Renal pelvis (tissue), 4 donors: ENCODE measurements around the gene GPC4. TPM values are rescaled to one million over a fixed set of nuclear protein-coding genes. Genes with fewer than 3 reads are reported as not detected.
"Not testable (repeated sequence)": the region's sequence is repeated elsewhere in the genome, so short reads cannot be mapped to it uniquely, and the experiment has no call there.

ENCODE experiments used
- DNase-seq: peaks from one replicate; pipeline ENCODE4 v3.0.0-alpha.2; 2013
- polyA plus RNA-seq, 3 donors: library from polyadenylated mRNA; unstranded; fragments of 120-200 nt; gene quantifications; one replicate each; pipeline ENCODE4 v1.2.1, GENCODE V29; 2013; ENCODE audit not compliant: insufficient read length in 3 of 3

Gene GPC4
- polyA plus RNA-seq, 3 donors, result 16.5 to 21.5 (median 19.6) TPM

DNA sequence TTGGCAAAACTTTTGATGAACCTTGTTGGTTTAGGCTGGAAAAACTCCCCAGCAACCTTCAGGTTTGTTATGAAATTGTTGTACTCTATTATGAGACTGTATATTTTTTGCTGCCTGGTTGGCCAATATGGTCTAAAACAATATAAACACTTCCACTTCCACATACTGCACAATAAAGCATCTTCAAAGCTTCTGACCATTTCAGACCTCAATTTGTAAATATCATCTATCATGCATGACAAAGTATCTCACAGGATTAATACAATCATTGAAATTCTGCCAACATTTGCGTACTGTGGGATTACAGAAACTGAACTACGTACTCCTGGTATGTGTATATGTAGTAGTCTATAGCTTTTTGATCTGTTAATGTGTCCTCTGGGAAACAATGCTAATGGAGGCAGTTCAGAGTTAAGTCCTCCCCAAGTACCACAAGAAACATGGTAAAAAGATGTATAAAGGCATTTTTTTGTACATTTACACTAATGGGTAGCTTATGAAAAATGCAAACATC lies 40.4 kb downstream of the GPC4 start:
- DNase-seq, result no peak

- no peak for DNase-seq
Measured at GRCh38 chrX:133373386-133374079, 41.8 kb downstream of the GPC4 start.

DNA sequence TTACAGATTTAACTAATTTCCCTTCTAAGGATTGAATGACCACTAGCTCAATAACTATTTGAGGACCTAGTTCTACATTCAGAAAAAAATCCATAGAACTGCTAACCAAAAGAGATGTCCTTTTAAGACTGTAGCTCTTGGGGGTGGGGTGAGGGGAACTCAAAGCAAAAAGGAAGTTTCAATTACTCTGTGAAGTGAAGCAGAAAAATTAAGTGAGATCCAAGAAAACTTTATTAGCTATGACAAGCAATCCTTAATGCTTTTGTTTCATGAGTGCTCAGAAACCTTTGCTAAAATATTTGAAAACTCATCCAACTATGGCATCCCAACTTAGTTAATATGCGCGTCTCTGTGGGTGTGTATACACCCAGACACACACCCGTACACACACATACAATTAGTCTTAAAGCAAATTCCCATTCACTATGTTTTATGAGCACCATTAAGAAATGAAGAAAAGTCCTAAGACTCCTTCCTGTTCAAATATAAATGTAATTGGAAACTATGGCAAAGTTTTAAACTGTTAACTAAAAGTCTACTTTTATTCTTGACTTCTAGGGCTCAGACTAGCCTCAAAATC lies 44.5 kb downstream of the GPC4 start:
- no peak for DNase-seq

DNA sequence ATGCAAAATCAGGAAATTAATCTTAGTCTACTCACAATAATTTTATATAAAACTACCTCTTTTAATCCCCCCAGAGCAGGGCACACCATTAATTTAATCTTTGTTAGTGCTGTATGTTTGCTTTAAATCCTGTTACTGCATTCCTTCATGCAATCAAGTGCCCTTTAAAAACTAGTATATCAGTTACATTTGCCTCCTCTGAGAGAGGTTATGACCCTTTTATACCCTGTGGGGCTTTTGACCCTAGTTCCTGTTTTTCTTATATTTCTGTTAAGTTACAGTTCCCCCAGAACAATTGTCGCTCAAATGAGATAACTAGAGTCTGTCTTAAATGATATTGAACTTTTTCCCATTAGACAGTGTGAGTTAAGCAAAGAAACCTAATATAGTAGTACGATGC lies 46.2 kb downstream of the GPC4 start:
- no peak for DNase-seq

DNA sequence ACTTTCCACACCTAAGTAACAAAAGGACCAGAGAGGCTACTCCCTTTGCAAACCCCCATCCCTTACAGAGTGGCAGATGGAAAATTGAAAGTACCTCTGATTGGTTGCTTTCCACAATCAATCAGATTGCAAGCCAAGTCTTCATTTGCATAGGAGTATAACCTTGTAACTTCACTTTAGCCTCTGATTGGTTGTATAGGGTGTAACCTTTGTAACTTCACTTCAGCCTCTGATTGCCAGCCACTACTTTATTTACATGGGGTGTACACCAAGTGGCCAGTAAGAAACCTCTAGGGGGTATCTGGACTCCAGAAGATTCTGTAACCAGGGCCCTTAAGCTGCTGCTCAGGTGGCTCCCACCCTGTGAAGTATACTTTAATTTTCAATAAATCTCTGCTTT lies 48.6 kb downstream of the GPC4 start:
- no peak for DNase-seq

DNA sequence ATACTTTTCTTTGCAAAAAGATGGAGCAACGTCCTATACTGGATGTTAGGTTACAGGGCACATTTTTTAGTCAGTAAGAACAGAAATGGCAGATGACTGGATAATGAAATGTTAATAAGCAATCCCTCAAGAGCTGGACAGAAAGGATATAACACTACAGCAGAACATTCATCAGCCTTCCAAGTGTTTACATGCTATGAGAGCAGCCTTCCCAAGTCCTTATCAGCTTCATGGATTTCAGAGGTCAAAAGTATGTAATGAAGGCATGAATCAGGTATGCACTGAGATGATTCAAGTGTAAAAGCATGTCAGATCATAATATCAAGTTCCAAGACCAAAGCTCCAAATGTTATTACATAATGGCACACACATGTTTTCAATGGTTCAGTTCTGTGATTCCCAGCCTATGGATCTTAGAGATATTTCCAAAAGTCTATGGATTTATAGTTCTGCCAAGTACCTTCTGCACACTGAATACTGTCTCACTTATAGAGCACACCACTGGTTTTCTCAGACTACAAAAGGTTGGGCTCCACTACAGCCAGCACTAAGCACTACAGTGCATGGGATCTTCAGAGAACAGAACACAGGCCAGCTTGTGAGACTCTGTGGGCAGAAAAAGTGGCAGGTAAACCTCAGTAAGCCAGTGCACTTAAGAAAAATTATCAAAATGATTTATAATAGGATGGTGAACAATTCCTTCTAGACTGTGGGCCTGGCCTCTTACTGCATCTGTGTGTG lies 49.2 kb downstream of the GPC4 start:
- no peak for DNase-seq

GRCh38 chrX:133364865-133365264 lies 50.4 kb downstream of the GPC4 start:
- DNase-seq, result no peak

DNA sequence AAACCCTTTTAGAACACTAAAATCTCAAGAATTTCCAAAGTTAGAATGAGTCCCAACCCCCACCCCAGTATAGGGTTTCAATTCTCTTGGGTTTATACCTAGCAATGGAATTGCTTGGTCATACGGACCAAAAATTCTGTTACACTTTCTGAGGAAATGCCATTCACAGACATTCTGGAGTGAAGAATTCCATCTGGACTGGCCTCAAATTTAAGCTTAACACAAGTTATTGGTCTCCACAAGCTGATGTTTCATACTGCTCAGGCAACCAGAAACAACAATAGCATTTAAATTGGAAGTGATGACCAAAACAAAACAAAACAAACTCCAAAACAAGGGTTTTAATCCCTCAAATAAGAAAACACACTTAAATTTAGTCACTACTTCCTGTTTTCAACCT lies 51.1 kb downstream of the GPC4 start:
- no peak for DNase-seq

GRCh38 chrX:133362538-133362937 lies 52.8 kb downstream of the GPC4 start:
- no peak for DNase-seq

GRCh38 chrX:133359466-133359865 lies 55.8 kb downstream of the GPC4 start:
- no peak for DNase-seq

DNA sequence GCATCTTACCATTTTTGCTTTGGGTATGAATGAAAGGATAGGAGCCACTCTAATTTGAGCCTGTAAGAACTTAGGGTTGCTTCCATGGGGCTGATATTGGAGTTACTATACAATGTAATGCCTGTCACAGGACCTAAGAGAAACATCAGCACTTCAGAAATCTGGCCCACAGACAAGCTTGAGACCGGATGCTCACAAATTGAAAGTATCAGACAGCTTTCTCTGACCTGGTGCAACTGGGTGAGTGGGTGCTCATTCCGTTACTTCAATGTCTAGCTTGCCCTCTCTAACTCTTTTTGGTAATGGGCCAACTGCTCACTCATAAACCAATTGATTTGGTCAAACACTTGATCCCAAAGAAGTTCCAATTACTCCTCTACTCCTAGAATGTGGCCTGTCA lies 62.1 kb downstream of the GPC4 start:
- DNase-seq, result no peak

GRCh38 chrX:133350751-133351150 lies 64.5 kb downstream of the GPC4 start:
- DNase-seq, result peak; percentile 22

DNA sequence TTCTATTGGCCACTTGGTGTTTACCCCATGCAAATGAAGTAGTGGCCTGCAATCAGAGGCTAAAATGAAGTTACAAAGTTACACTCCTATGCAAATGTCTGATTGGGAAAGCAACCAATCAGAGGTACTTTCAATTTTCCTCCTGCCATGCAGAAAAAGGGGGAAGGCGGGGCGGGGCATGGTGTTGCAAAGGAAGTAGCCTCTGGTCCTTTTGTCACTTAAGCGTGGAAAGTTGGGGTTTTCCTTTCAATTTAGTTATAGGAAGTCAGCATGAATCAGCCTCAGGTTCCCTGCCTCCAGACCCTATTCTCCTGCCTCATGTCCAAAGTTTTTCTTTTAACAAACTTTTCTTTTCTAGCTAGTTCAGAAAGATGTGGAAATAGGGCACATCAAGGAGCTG lies 69.3 kb downstream of the GPC4 start:
- DNase-seq, result no peak

GRCh38 chrX:133339566-133339965 lies 75.7 kb downstream of the GPC4 start:
- no peak for DNase-seq

DNA sequence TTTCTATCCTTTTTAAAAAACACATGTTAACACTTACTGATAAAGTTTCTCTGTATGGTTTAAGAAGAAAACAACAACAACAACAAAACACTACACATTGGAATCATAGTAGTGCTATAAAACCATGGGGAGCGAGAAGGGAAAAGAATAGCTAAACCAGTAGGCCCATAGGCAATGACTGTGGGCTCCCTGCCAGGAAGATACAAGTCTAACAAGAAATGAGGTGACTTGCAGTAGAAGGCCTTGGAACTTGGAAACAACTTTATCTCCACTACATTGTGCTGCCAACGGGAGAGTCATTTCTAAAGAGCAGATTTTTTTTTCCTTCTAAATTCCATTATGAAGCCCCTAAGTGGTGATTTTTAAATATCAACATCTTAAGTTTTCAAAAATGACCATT lies 78.0 kb downstream of the GPC4 start:
- DNase-seq, result no peak

- peak; percentile 10 for DNase-seq
Measured at GRCh38 chrX:133335027-133335426, 80.3 kb downstream of the GPC4 start.

- no peak for DNase-seq
Measured at GRCh38 chrX:133333154-133333750, 82.0 kb downstream of the GPC4 start.

DNA sequence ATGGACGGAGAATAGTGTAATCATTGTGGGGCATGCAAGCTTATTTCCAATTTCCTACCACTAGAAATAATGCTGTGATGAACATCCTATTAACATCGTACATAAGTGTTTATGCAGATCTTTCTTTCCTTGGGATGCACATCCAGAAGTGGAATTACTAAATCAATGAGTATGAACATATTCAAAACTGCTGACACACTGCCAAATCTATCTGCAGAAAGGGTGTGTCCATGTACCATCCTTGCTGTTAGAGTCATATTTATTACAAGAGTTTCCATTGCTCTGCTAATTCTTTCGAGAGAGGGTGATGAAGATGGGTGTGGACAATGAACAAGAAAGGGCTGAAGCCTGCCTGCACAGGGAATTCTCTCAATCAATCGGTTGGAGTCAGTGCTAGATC lies 82.6 kb downstream of the GPC4 start:
- DNase-seq, result no peak

GRCh38 chrX:133330956-133331355 lies 84.3 kb downstream of the GPC4 start:
- DNase-seq, result no peak

DNA sequence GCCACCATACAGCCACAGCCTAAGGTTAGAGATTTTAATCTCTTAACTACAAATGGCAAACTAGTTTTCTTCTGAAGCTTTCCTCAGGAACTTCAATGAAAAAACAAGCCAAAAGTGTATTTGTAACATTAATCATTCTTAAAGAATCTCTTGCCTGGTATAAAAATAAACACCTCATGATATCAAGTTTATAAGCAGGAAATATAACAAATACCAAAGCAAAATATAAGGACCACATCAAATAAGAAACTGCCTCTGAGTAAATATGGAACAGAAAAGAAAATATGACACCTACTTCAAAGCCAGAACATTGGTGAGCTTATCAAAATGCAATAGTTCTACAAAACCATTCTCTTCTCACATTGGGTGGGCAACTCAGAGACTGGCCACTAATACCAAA lies 89.9 kb downstream of the GPC4 start:
- DNase-seq, result no peak

- no peak for DNase-seq
Measured at GRCh38 chrX:133323431-133323830, 91.9 kb downstream of the GPC4 start.

DNA sequence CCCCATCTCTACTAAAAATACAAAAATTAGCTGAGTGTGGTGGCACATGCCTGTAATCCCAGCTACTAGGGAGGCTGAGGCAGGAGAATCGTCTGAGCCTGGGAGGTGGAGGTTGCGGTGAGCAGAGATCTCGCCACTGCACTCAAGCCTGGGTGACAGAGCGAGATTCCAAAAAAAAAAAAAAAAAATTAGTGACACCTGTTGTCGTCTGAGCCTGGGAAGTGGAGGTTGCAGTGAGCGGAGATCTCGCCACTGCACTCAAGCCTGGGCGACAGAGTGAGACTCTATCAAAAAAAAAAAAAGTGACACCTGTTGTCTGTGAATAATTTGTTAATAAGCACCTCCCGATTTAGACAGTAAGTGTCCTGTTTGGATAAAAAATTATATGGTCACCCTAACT lies 93.0 kb downstream of the GPC4 start:
- DNase-seq, result not testable (repeated sequence)

- DNase-seq, result no peak
Measured at GRCh38 chrX:133321451-133321850, 93.8 kb downstream of the GPC4 start.
